ENCODE results near the gene SYT5. TPM values are rescaled to one million over a fixed set of nuclear protein-coding genes. Genes with fewer than 3 reads are reported as not detected.

The SYT5 gene
- total and polyA plus RNA-seq, 9 of the 15 experiments (the other 6 are each of a cell fraction or from before 2014, with no cell fraction given): 1.3 to 20.9 (median 8.8) TPM

- TF ChIP-seq ZFP36 (IDR thresholded peaks at IDR 0.05; ENCODE audit: low read depth, low read length, partially characterized antibody): no peak
- TF ChIP-seq GTF2A2 (tag; IDR thresholded peaks at IDR 0.05): no peak
- TF ChIP-seq SNAPC5 (CRISPR knock-in tag; IDR thresholded peaks at IDR 0.05): no peak
- TF ChIP-seq TAF9B (IDR thresholded peaks at IDR 0.05; ENCODE audit: partially characterized antibody): no peak
- TF ChIP-seq LCOR (CRISPR knock-in tag; IDR thresholded peaks at IDR 0.05): 0 out of 2 replicates have a peak, but pooled peaks have one; percentile 25
- TF ChIP-seq ZNF124 (CRISPR knock-in tag; IDR thresholded peaks at IDR 0.05): no peak
- TF ChIP-seq SMC3 (conservative IDR thresholded peaks at IDR 0.05; ENCODE audit: insufficient read depth, low read depth, low read length): 0 out of 2 replicates have a peak, but pooled peaks have one; percentile 0
- no peak for TF ChIP-seq ZNF766 (CRISPR knock-in tag; conservative IDR thresholded peaks at IDR 0.05)
- no peak for TF ChIP-seq LARP7 (IDR thresholded peaks at IDR 0.05)
- TF ChIP-seq CXXC5 (CRISPR knock-in tag; IDR thresholded peaks at IDR 0.05): peak; percentile 11; the same call in 1 of the 2 replicates
- 0 out of 2 replicates have a peak, but pooled peaks have one; percentile 18 for TF ChIP-seq ESRRA (IDR thresholded peaks at IDR 0.05; ENCODE audit: borderline replicate concordance, low read depth)
- TF ChIP-seq HEY1 (CRISPR knock-in tag; IDR thresholded peaks at IDR 0.05; ENCODE audit: borderline replicate concordance): no peak
- no peak for TF ChIP-seq TEAD2 (tag; IDR thresholded peaks at IDR 0.05)
- TF ChIP-seq ZNF24 (IDR thresholded peaks at IDR 0.05): no peak
- no peak for TF ChIP-seq NR3C1 (CRISPR knock-in tag; IDR thresholded peaks at IDR 0.05)
- no peak for TF ChIP-seq MTA2 (IDR thresholded peaks at IDR 0.05; ENCODE audit: low read depth)
- TF ChIP-seq TRIM24 (IDR thresholded peaks at IDR 0.05): 0 out of 4 replicates have a peak, but pooled peaks of 1 of the 2 experiments have one; percentile 12
- TF ChIP-seq DACH1 (IDR thresholded peaks at IDR 0.05; ENCODE audit: partially characterized antibody): no peak
- no peak for TF ChIP-seq ZNF311 (CRISPR knock-in tag; IDR thresholded peaks at IDR 0.05)
- TF ChIP-seq SIN3B (IDR thresholded peaks at IDR 0.05; ENCODE audit: low read depth): no peak
- TF ChIP-seq COPS2 (conservative IDR thresholded peaks at IDR 0.05): no peak
- TF ChIP-seq ATF2 (CRISPR knock-in tag; IDR thresholded peaks at IDR 0.05): no peak
- TF ChIP-seq POLR2A (conservative IDR thresholded peaks at IDR 0.05): peak; percentile 64
- TF ChIP-seq HDAC2 (IDR thresholded peaks at IDR 0.05): 0 out of 2 replicates have a peak, but pooled peaks have one; percentile 34
- TF ChIP-seq ZNF316 (IDR thresholded peaks at IDR 0.05): peak; percentile 33; the same call in 1 of the 2 replicates
- TF ChIP-seq TGIF2 (CRISPR knock-in tag; IDR thresholded peaks at IDR 0.05): no peak
- TF ChIP-seq ETV1 (tag; conservative IDR thresholded peaks at IDR 0.05; ENCODE audit: low read depth): peak; percentile 55
- peak; percentile 67 for TF ChIP-seq POLR2B (IDR thresholded peaks at IDR 0.05; ENCODE audit: low read depth, partially characterized antibody)
- TF ChIP-seq ZNF75A (CRISPR knock-in tag; IDR thresholded peaks at IDR 0.05): no peak
- TF ChIP-seq ZNF12 (CRISPR knock-in tag; IDR thresholded peaks at IDR 0.05): no peak
- TF ChIP-seq BMI1 (IDR thresholded peaks at IDR 0.05; ENCODE audit: low read length): no peak
- TF ChIP-seq HNRNPLL (IDR thresholded peaks at IDR 0.05; ENCODE audit: low read depth, low read length, poor library complexity, severe bottlenecking): peak; percentile 34
- TF ChIP-seq YBX1 (IDR thresholded peaks at IDR 0.05): no peak
- no peak for TF ChIP-seq SMARCC2 (IDR thresholded peaks at IDR 0.05; ENCODE audit: low read depth)
- no peak for TF ChIP-seq DIDO1 (tag; IDR thresholded peaks at IDR 0.05; ENCODE audit: low read depth)
These were observed 33.3 kb downstream of the SYT5 start (continued) for GRCh38 chr19:55146705-55147273.
